H9 (cell line): ENCODE results near the gene CSTPP1. TPM values are rescaled to one million over a fixed set of nuclear protein-coding genes. Genes with fewer than 3 reads are reported as not detected.
A peak's percentile ranks its signal among the peaks of the same experiment; 100 is the strongest.

ENCODE experiments used
- DNase-seq: peaks from one replicate; pipeline ENCODE4 v3.0.0-alpha.2; 2017
- H2AFZ ChIP-seq: one replicate; pipeline ENCODE4 v1.6.1; 2013; ENCODE audit warnings: mild to moderate bottlenecking, low read length, control low read depth, moderate library complexity
- H2AK5ac ChIP-seq: 2 replicates; pipeline ENCODE4 v1.6.1; 2013; ENCODE audit warnings: low read length, control low read depth, mixed read lengths; ENCODE audit not compliant: insufficient read length
- H2BK120ac ChIP-seq: one replicate; pipeline ENCODE4 v1.6.1; 2013; ENCODE audit warnings: low read depth, mild to moderate bottlenecking, low read length, control low read depth, inconsistent platforms; ENCODE audit not compliant: poor library complexity, severe bottlenecking
- H2BK12ac ChIP-seq: 2 replicates; pipeline ENCODE4 v1.6.1; 2013; ENCODE audit warnings: low read length, control low read depth, mixed read lengths, low read depth; ENCODE audit not compliant: insufficient read length
- H2BK15ac ChIP-seq: 2 replicates; pipeline ENCODE4 v1.6.1; 2013; ENCODE audit warnings: low read depth, low read length, control low read depth
- H2BK20ac ChIP-seq: one replicate; pipeline ENCODE4 v1.6.1; 2013; ENCODE audit warnings: low read depth, mild to moderate bottlenecking, low read length, control low read depth, inconsistent platforms; ENCODE audit not compliant: poor library complexity, severe bottlenecking
- H2BK5ac ChIP-seq: 2 replicates; pipeline ENCODE4 v1.6.1; 2013; ENCODE audit warnings: low read length, control low read depth, mixed read lengths; ENCODE audit not compliant: insufficient read length
- H3K14ac ChIP-seq: 2 replicates; pipeline ENCODE4 v1.6.1; 2013; ENCODE audit warnings: low read length, control low read depth; ENCODE audit not compliant: insufficient read depth
- H3K18ac ChIP-seq: 2 replicates; pipeline ENCODE4 v1.6.1; 2013; ENCODE audit warnings: low read depth, mild to moderate bottlenecking, mixed read lengths, low read length, control low read depth; ENCODE audit not compliant: insufficient read length
- H3K23ac ChIP-seq: 2 replicates; pipeline ENCODE4 v1.6.1; 2013; ENCODE audit warnings: low read length, control low read depth, mixed read lengths, low read depth; ENCODE audit not compliant: insufficient read length
- H3K23me2 ChIP-seq: 2 replicates; pipeline ENCODE4 v1.6.1; 2013; ENCODE audit warnings: low read depth, mild to moderate bottlenecking, mixed read lengths, low read length, control low read depth; ENCODE audit not compliant: insufficient read length, poor library complexity, severe bottlenecking
- H3K27ac ChIP-seq: 2 replicates; pipeline ENCODE4 v1.5.1; 2013; ENCODE audit warnings: low read length, control low read depth, mixed read lengths, low read depth; ENCODE audit not compliant: insufficient read length
- H3K27me3 ChIP-seq: 2 replicates; pipeline ENCODE4 v1.6.1; 2013; ENCODE audit warnings: low read length, control low read depth, inconsistent platforms; ENCODE audit not compliant: insufficient read depth
- H3K4ac ChIP-seq: 2 replicates; pipeline ENCODE4 v1.6.1; 2013; ENCODE audit warnings: low read depth, mild to moderate bottlenecking, control low read depth, inconsistent platforms, low read length, moderate library complexity
- H3K4me1 ChIP-seq: 2 replicates; pipeline ENCODE4 v1.6.1; 2013; ENCODE audit warnings: low read length, control low read depth, inconsistent platforms; ENCODE audit not compliant: insufficient read depth
- H3K4me2 ChIP-seq: 2 replicates; pipeline ENCODE4 v1.6.1; 2013; ENCODE audit warnings: low read length, control low read depth, mixed read lengths; ENCODE audit not compliant: insufficient read length, insufficient read depth
- H3K56ac ChIP-seq: 2 replicates; pipeline ENCODE4 v1.6.1; 2013; ENCODE audit warnings: low read depth, mild to moderate bottlenecking, mixed read lengths, low read length, control low read depth; ENCODE audit not compliant: insufficient read length
- H3K79me1 ChIP-seq: 2 replicates; pipeline ENCODE4 v1.6.1; 2013; ENCODE audit warnings: low read depth, mild to moderate bottlenecking, moderate library complexity, low read length, control low read depth, inconsistent platforms; ENCODE audit not compliant: insufficient read depth, poor library complexity, severe bottlenecking
- H3K79me2 ChIP-seq: 2 replicates; pipeline ENCODE4 v1.6.1; 2013; ENCODE audit warnings: low read length, control low read depth, inconsistent platforms; ENCODE audit not compliant: insufficient read depth
- H3K9ac ChIP-seq: 2 replicates; pipeline ENCODE4 v1.6.1; 2013; ENCODE audit warnings: low read length, control low read depth, mixed read lengths; ENCODE audit not compliant: insufficient read length; ENCODE audit errors: extremely low read depth
- H3K9me3 ChIP-seq: one replicate; pipeline ENCODE4 v1.6.1; 2013; ENCODE audit warnings: low read depth, low read length, inconsistent platforms; ENCODE audit not compliant: control insufficient read depth
- H3T11ph ChIP-seq: one replicate; pipeline ENCODE4 v1.6.1; 2013; ENCODE audit warnings: mild to moderate bottlenecking, low read length, control low read depth, inconsistent platforms
- H4K20me1 ChIP-seq: one replicate; pipeline ENCODE4 v1.6.1; 2013; ENCODE audit not compliant: control insufficient read depth, insufficient read length, insufficient read depth
- H4K5ac ChIP-seq: 2 replicates; pipeline ENCODE4 v1.6.1; 2013; ENCODE audit warnings: low read depth, mild to moderate bottlenecking, mixed read lengths, low read length, control low read depth; ENCODE audit not compliant: insufficient read length
- H4K8ac ChIP-seq: replicated peaks from 2 replicates; pipeline ENCODE4 v1.6.1; 2013; ENCODE audit warnings: low read length, control low read depth, mixed read lengths, low read depth; ENCODE audit not compliant: insufficient read length
- H4K91ac ChIP-seq: 2 replicates; pipeline ENCODE4 v1.6.1; 2013; ENCODE audit warnings: low read depth, mild to moderate bottlenecking, moderate library complexity, mixed read lengths, low read length, control low read depth; ENCODE audit not compliant: insufficient read length
- H3K27ac Mint-ChIP-seq, 3 experiments: 2 replicates in 2 of 3; 3 replicates in 1 of 3; pipeline ENCODE4 v1.8.0; 2020 to 2021; ENCODE audit warnings: mixed read lengths in 3 of 3, mild to moderate bottlenecking in 1 of 3, moderate library complexity in 1 of 3
- H3K27me3 Mint-ChIP-seq: 2 replicates; pipeline ENCODE4 v1.8.0; 2021; ENCODE audit warnings: low read depth, mild to moderate bottlenecking, moderate library complexity, mixed read lengths
- H3K36me3 Mint-ChIP-seq, 3 experiments: 2 replicates in 2 of 3; 3 replicates in 1 of 3; pipeline ENCODE4 v1.8.0; 2020 to 2021; ENCODE audit warnings: low read depth in 3 of 3, mixed read lengths in 3 of 3; ENCODE audit not compliant: insufficient read depth in 1 of 3
- H3K4me1 Mint-ChIP-seq, 2 experiments: 2 replicates each; pipeline ENCODE4 v1.8.0; 2020; ENCODE audit warnings: mixed read lengths in 2 of 2
- H3K4me3 Mint-ChIP-seq, 2 experiments: 2 replicates in 1 of 2; 3 replicates in 1 of 2; pipeline ENCODE4 v1.8.0; 2020 to 2021; ENCODE audit warnings: mild to moderate bottlenecking in 2 of 2, mixed read lengths in 2 of 2, moderate library complexity in 1 of 2
- H3K9me3 Mint-ChIP-seq, 2 experiments: 2 replicates in 1 of 2; 3 replicates in 1 of 2; pipeline ENCODE4 v1.8.0; 2020; ENCODE audit warnings: mild to moderate bottlenecking in 2 of 2, mixed read lengths in 2 of 2, moderate library complexity in 1 of 2
- WGBS: extraction: QIAGEN DNeasy Blood & Tissue Kit; methylation state at CpG from one replicate; pipeline ENCODE4 v1.1.7; 2013; ENCODE audit warnings: missing lambda C conversion rate, low lambda C conversion rate, mixed read lengths; ENCODE audit not compliant: insufficient read length; ENCODE audit errors: extremely low coverage; 5-methylcytosine and 5-hydroxymethylcytosine counted together
- total RNA-seq: library from RNA; stranded (reverse); gene quantifications from 2 replicates; pipeline ENCODE4 v1.2.1, GENCODE V29; 2021
- TF ChIP-seq, protein P1 (sequence below): fragments of 200-600 bp; sonication (generic); conservative IDR thresholded peaks from 3 replicates; pipeline ENCODE4 v1.8.0; 2021; ENCODE audit warnings: antibody characterized with exemption, mild to moderate bottlenecking

The CSTPP1 gene
- total RNA-seq, 1 experiment from 2014 or later: 21.2 TPM

DNA sequence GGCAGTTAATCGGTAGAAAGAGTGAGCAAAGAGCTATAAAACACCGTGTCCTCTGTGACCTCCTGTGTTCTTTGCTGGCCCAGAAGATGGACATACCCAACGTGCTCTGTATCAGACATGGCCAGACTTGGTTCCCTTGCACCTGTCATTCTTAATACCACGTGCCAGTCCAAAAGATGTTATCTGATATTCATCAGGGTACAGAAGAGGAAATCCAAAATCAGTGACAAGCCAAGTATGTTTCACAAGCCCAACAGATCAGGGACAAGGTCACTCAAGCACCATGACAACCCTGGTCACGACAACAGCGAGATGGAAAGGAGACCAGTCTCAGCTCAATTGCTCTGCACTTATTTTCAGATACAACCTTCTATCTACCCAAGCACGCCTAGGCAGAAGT, 21.7 kb upstream of the CSTPP1 start:
- Histone ChIP-seq H2BK15ac (no peak overlapping the region), H3K27me3 (no peaks in the 10 kb centered on the region; the same call in 1 of the 2 replicates), H3K27ac (no peak overlapping the region), H4K8ac (no peak overlapping the region), H2AK5ac (no peak overlapping the region), H3K4me2 (no peak overlapping the region), H4K20me1 (no peaks in the 10 kb centered on the region), H3T11ph (no peak overlapping the region), H2AFZ (no peak overlapping the region), H3K14ac (no peak overlapping the region), H3K79me1 (no peaks in the 10 kb centered on the region), H2BK5ac (no peak overlapping the region), H3K23ac (no peak overlapping the region), H3K79me2 (peaks cover 3% of the 10 kb centered on the region; the same call in 1 of the 2 replicates), H2BK120ac (no peak overlapping the region), H3K4me1 (peaks cover 8% of the 10 kb centered on the region; the same call in 1 of the 2 replicates), H3K56ac (no peak overlapping the region), H3K4ac (no peak overlapping the region), H3K9me3 (no peaks in the 10 kb centered on the region), H3K23me2 (peaks cover 24% of the 10 kb centered on the region), H3K9ac (no peak overlapping the region), H2BK12ac (no peak overlapping the region), H4K5ac (no peak overlapping the region), H4K91ac (no peak overlapping the region), H2BK20ac (no peak overlapping the region), H3K18ac (no peak overlapping the region)
- Mint-ChIP-seq H3K9me3 (no peaks in the 10 kb centered on the region; a peak in 1 of 5 replicates), H3K27me3 (peaks cover 42% of the 10 kb centered on the region), H3K36me3 (peaks cover 2 to 4% (median 4%) of the 10 kb centered on the region in 3 experiments; a peak in 4 of 7 replicates), H3K4me1 (peaks cover 67 to 69% of the 10 kb centered on the region in 2 experiments), H3K27ac (peak overlapping the region in 1 of 3 experiments; percentile 14; a peak in 1 of 7 replicates), H3K4me3 (peak overlapping the region in 1 of 2 experiments; percentile 25; a peak in 2 of 5 replicates)
- TF ChIP-seq, protein P1, sequence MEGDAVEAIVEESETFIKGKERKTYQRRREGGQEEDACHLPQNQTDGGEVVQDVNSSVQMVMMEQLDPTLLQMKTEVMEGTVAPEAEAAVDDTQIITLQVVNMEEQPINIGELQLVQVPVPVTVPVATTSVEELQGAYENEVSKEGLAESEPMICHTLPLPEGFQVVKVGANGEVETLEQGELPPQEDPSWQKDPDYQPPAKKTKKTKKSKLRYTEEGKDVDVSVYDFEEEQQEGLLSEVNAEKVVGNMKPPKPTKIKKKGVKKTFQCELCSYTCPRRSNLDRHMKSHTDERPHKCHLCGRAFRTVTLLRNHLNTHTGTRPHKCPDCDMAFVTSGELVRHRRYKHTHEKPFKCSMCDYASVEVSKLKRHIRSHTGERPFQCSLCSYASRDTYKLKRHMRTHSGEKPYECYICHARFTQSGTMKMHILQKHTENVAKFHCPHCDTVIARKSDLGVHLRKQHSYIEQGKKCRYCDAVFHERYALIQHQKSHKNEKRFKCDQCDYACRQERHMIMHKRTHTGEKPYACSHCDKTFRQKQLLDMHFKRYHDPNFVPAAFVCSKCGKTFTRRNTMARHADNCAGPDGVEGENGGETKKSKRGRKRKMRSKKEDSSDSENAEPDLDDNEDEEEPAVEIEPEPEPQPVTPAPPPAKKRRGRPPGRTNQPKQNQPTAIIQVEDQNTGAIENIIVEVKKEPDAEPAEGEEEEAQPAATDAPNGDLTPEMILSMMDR: no peak
- WGBS: no CpG with 5 or more reads among the region's 7 CpGs
- no peak for DNase-seq
